SK-N-DZ (cell line): Measurements from ENCODE around the gene SPATA24. TPM values are rescaled to one million over a fixed set of nuclear protein-coding genes. Genes with fewer than 3 reads are reported as not detected.
"Not testable (repeated sequence)": the region's sequence is repeated elsewhere in the genome, so short reads cannot be mapped to it uniquely, and the experiment has no call there.

Experiments used
- DNase-seq: peaks from one replicate; pipeline ENCODE4 v3.0.0-alpha.2; 2015; ENCODE audit warnings: low spot score
- polyA plus RNA-seq, 2 experiments: library from polyadenylated mRNA; depleted of rRNA; stranded (reverse); fragments of >200 nt; gene quantifications; 2 replicates each; pipeline ENCODE4 v1.2.3, GENCODE V29; 2014

SPATA24 gene
- 8.8 and 15.8 TPM in 2 replicates for polyA plus RNA-seq (2014; cell fraction: cytosol; rRNA removed)
- 7.7 and 8.0 TPM in 2 replicates for polyA plus RNA-seq (2014; cell fraction: nucleus; rRNA removed)

GRCh38 chr5:139403787-139404483 is at the start of gene SPATA24:
Gene SPATA24, minus strand, starts transcription at chr5:139404089. Its CDS starts 29 bp downstream, at chr5:139404060.
- DNase-seq = peak; percentile 96

- no peak for DNase-seq
Observed at GRCh38 chr5:139451878-139452660, 48.2 kb upstream of the SPATA24 start.

- DNase-seq = no peak
Observed at GRCh38 chr5:139451176-139451575, 47.3 kb upstream of the SPATA24 start.

GRCh38 chr5:139446956-139447779 is 43.3 kb upstream of the SPATA24 start:
- DNase-seq = no peak

- no peak for DNase-seq
Observed at GRCh38 chr5:139445325-139446170, 41.7 kb upstream of the SPATA24 start.

GRCh38 chr5:139443831-139444453 is 40.1 kb upstream of the SPATA24 start:
- no peak for DNase-seq

GRCh38 chr5:139440416-139440815 is 36.5 kb upstream of the SPATA24 start:
- DNase-seq = not testable (repeated sequence)

- peak; percentile 95 for DNase-seq
Observed at GRCh38 chr5:139439013-139439903, 35.4 kb upstream of the SPATA24 start, which contains the start of gene DNAJC18. Gene DNAJC18, minus strand, starts transcription at chr5:139439525. Its CDS starts 80 bp downstream, at chr5:139439445.

GRCh38 chr5:139438707-139439012 is 34.8 kb upstream of the SPATA24 start:
- no peak for DNase-seq

GRCh38 chr5:139435676-139436075 is 31.8 kb upstream of the SPATA24 start:
- DNase-seq = no peak

- no peak for DNase-seq
Observed at GRCh38 chr5:139431706-139432105, 27.8 kb upstream of the SPATA24 start.

- DNase-seq = no peak
Observed at GRCh38 chr5:139430015-139430414, 26.1 kb upstream of the SPATA24 start.

- DNase-seq = no peak
Observed at GRCh38 chr5:139426203-139426885, 22.5 kb upstream of the SPATA24 start.

- DNase-seq = no peak
Observed at GRCh38 chr5:139425497-139425896, 21.6 kb upstream of the SPATA24 start.

GRCh38 chr5:139422307-139422893 is 18.5 kb upstream of the SPATA24 start:
- peak; percentile 66 for DNase-seq

GRCh38 chr5:139419226-139420192 is 15.6 kb upstream of the SPATA24 start:
- no peak for DNase-seq

GRCh38 chr5:139418793-139419192 is 14.9 kb upstream of the SPATA24 start:
- no peak for DNase-seq
